Astrocyte (in vitro differentiated cells and primary cell): ENCODE measurements around the gene SLC30A10. TPM values are rescaled to one million over a fixed set of nuclear protein-coding genes. Genes with fewer than 3 reads are reported as not detected.

Source experiments
- DNase-seq: peaks from one replicate; pipeline ENCODE4 v3.0.0-alpha.2; 2010; ENCODE audit warnings: low read depth
- FAIRE-seq: peaks from 2 replicates; lab custom pipeline; 2011; peaks lifted over from hg19 to GRCh38; lab: Jason Lieb, UNC
- H2AFZ ChIP-seq: 2 replicates; pipeline ENCODE4 v1.6.0; 2012; ENCODE audit warnings: low read depth, low read length, inconsistent platforms
- H3K27ac ChIP-seq: 2 replicates; pipeline ENCODE4 v1.5.1; 2011; ENCODE audit warnings: low read depth, low read length, inconsistent platforms
- H3K27me3 ChIP-seq: 2 replicates; pipeline ENCODE4 v1.6.0; 2011; ENCODE audit warnings: low read length, inconsistent platforms; ENCODE audit not compliant: insufficient read depth
- H3K36me3 ChIP-seq: 2 replicates; pipeline ENCODE4 v1.5.1; 2011; ENCODE audit warnings: low read length, inconsistent platforms; ENCODE audit not compliant: insufficient read depth
- H3K4me1 ChIP-seq: 2 replicates; pipeline ENCODE4 v1.5.1; 2011; ENCODE audit warnings: low read length, inconsistent platforms; ENCODE audit not compliant: insufficient read depth
- H3K4me2 ChIP-seq: 2 replicates; pipeline ENCODE4 v1.6.0; 2012; ENCODE audit warnings: low read length, inconsistent platforms
- H3K4me3 ChIP-seq: 2 replicates; pipeline ENCODE4 v1.5.1; 2011; ENCODE audit warnings: low read depth, mild to moderate bottlenecking, low read length, inconsistent platforms; ENCODE audit not compliant: insufficient read depth
- H3K79me2 ChIP-seq: 2 replicates; pipeline ENCODE4 v1.6.0; 2012; ENCODE audit warnings: mild to moderate bottlenecking, low read length, inconsistent platforms; ENCODE audit not compliant: insufficient read depth
- H3K9ac ChIP-seq: 2 replicates; pipeline ENCODE4 v1.6.0; 2012; ENCODE audit warnings: mild to moderate bottlenecking, low read length, inconsistent platforms
- H3K9me3 ChIP-seq: 2 replicates; pipeline ENCODE4 v1.5.1; 2012; ENCODE audit warnings: low read depth, mild to moderate bottlenecking, low read length, inconsistent platforms; ENCODE audit not compliant: insufficient read depth
- H4K20me1 ChIP-seq: 2 replicates; pipeline ENCODE4 v1.6.0; 2012; ENCODE audit warnings: low read length, inconsistent platforms; ENCODE audit not compliant: insufficient read depth
- H3K27ac Mint-ChIP-seq: one replicate; pipeline ENCODE4 v1.8.0; 2021; ENCODE audit warnings: mild to moderate bottlenecking, mixed read lengths; ENCODE audit not compliant: unreplicated experiment
- H3K27me3 Mint-ChIP-seq: one replicate; pipeline ENCODE4 v1.8.0; 2021; ENCODE audit warnings: low read depth, mixed read lengths; ENCODE audit not compliant: unreplicated experiment
- H3K36me3 Mint-ChIP-seq: one replicate; pipeline ENCODE4 v1.8.0; 2021; ENCODE audit warnings: low read depth, mixed read lengths; ENCODE audit not compliant: unreplicated experiment
- H3K4me1 Mint-ChIP-seq: one replicate; pipeline ENCODE4 v1.8.0; 2021; ENCODE audit warnings: low read depth, mixed read lengths; ENCODE audit not compliant: unreplicated experiment
- H3K4me3 Mint-ChIP-seq: one replicate; pipeline ENCODE4 v1.8.0; 2021; ENCODE audit warnings: mild to moderate bottlenecking, moderate library complexity, mixed read lengths; ENCODE audit not compliant: unreplicated experiment
- H3K9me3 Mint-ChIP-seq: one replicate; pipeline ENCODE4 v1.8.0; 2021; ENCODE audit warnings: mild to moderate bottlenecking, mixed read lengths; ENCODE audit not compliant: unreplicated experiment
- EZH2 ChIP-seq: IDR thresholded peaks from 2 replicates; pipeline ENCODE4 v1.6.1; 2012; ENCODE audit warnings: mild to moderate bottlenecking, low read length, inconsistent platforms; ENCODE audit not compliant: insufficient read depth
- total RNA-seq: library from RNA; stranded (reverse); gene quantifications from 2 replicates; pipeline ENCODE4 v1.2.1, GENCODE V29; 2021
- TF ChIP-seq, protein P1 (sequence below): IDR thresholded peaks from 2 replicates; pipeline ENCODE4 v1.5.1; 2011; ENCODE audit warnings: low read depth, mild to moderate bottlenecking, inconsistent platforms, low read length, moderate library complexity; ENCODE audit not compliant: insufficient read depth

SLC30A10 gene
- total RNA-seq, 1 donor from 2014 or later: not detected

- H3K27ac ChIP-seq: no peak overlapping the region
- no peaks in the 10 kb centered on the region for H3K79me2 ChIP-seq
- H3K4me1 Mint-ChIP-seq: peaks cover 4% of the 10 kb centered on the region
- H3K36me3 Mint-ChIP-seq: peaks cover 2% of the 10 kb centered on the region
- no peak overlapping the region for H2AFZ ChIP-seq
- H3K4me3 ChIP-seq: no peak overlapping the region
- H3K36me3 ChIP-seq: no peaks in the 10 kb centered on the region
- peaks cover 6% of the 10 kb centered on the region for H3K27me3 Mint-ChIP-seq
- TF ChIP-seq, protein P1, sequence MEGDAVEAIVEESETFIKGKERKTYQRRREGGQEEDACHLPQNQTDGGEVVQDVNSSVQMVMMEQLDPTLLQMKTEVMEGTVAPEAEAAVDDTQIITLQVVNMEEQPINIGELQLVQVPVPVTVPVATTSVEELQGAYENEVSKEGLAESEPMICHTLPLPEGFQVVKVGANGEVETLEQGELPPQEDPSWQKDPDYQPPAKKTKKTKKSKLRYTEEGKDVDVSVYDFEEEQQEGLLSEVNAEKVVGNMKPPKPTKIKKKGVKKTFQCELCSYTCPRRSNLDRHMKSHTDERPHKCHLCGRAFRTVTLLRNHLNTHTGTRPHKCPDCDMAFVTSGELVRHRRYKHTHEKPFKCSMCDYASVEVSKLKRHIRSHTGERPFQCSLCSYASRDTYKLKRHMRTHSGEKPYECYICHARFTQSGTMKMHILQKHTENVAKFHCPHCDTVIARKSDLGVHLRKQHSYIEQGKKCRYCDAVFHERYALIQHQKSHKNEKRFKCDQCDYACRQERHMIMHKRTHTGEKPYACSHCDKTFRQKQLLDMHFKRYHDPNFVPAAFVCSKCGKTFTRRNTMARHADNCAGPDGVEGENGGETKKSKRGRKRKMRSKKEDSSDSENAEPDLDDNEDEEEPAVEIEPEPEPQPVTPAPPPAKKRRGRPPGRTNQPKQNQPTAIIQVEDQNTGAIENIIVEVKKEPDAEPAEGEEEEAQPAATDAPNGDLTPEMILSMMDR: no peak
- no peak for TF ChIP-seq EZH2
- no peaks in the 10 kb centered on the region for H3K27me3 ChIP-seq
- H3K4me3 Mint-ChIP-seq: no peak overlapping the region
- DNase-seq (no peak), FAIRE-seq (no peak)
- H3K9ac ChIP-seq: no peak overlapping the region
- H3K9me3 ChIP-seq: no peaks in the 10 kb centered on the region
- H3K9me3 Mint-ChIP-seq: no peaks in the 10 kb centered on the region
- no peaks in the 10 kb centered on the region for H4K20me1 ChIP-seq
- H3K4me1 ChIP-seq: no peaks in the 10 kb centered on the region
- no peak overlapping the region for H3K27ac Mint-ChIP-seq
- H3K4me2 ChIP-seq: no peak overlapping the region
Observed at GRCh38 chr1:219917281-219917680, 11.1 kb downstream of the SLC30A10 start.

DNA sequence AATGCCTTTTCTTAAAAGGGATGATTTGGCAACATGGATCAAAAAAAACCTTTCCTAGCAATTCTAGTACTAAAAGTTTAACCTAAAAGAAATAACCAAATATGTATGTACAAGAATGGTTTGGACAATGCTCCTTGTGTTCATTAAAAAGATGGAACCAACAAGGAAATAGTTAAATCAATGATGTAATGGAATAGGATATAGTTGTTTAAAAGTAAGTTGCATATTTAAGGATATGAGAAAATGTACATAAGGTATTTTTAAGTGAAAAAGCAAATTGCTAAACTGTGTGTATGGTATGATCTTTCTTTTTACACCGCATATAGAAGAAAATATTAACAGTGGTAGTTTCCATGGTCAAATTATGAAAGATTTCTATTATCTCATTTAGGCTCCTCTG lies 12.1 kb downstream of the SLC30A10 start:
- Mint-ChIP-seq H3K9me3 (no peaks in the 10 kb centered on the region), H3K27ac (no peak overlapping the region), H3K36me3 (peaks cover 2% of the 10 kb centered on the region), H3K4me3 (no peak overlapping the region), H3K27me3 (peaks cover 4% of the 10 kb centered on the region), H3K4me1 (peaks cover 4% of the 10 kb centered on the region)
- H3K4me2 ChIP-seq: no peak overlapping the region
- no peak overlapping the region for H3K27ac ChIP-seq
- no peak overlapping the region for H3K4me3 ChIP-seq
- H4K20me1 ChIP-seq: no peaks in the 10 kb centered on the region
- no peaks in the 10 kb centered on the region for H3K36me3 ChIP-seq
- TF ChIP-seq, protein P1: no peak
- no peak for TF ChIP-seq EZH2
- no peaks in the 10 kb centered on the region for H3K79me2 ChIP-seq
- H2AFZ ChIP-seq: no peak overlapping the region
- no peak overlapping the region for H3K9ac ChIP-seq
- H3K27me3 ChIP-seq: no peaks in the 10 kb centered on the region
- H3K9me3 ChIP-seq: no peaks in the 10 kb centered on the region
- no peak for FAIRE-seq
- no peak for DNase-seq
- H3K4me1 ChIP-seq: no peaks in the 10 kb centered on the region

DNA sequence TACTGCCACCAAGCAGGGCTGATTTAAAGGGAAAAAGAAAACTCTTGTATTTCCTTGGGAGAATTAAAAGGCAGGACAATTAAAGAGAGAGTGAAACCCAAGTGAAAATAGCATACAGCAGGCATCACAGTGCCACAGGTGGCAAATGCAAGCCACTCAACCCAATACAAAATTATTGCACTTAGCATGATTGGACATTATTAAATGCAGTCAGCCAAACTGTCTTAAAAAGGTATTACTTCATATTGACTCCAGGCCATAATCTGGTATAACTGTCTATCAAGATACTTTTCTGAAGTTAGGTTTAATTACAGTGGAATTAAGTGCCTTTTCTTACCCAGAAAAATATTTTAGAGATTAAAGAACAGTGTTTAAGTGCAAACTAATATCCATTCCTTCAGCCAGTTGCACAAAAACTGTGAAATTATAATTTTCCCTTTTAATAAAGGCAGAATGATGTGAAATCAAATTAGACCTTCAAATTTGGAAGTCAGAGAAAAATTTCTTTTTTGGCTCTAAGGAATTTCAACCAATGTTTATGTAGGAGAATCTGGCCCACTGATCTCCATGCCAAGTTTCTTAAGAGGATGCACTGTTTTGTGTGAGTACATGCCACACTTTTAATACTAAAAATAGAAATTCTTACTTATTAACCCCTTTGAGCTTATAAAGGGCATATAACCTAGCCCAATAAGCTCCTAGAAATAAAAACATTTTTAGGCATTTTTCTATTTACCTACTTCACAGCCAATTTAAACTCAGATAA lies 15.2 kb downstream of the SLC30A10 start:
- H3K4me3 Mint-ChIP-seq: no peak overlapping the region
- no peaks in the 10 kb centered on the region for H3K36me3 ChIP-seq
- H3K9me3 ChIP-seq: no peaks in the 10 kb centered on the region
- H3K27ac Mint-ChIP-seq: no peak overlapping the region
- H3K36me3 Mint-ChIP-seq: peaks cover 2% of the 10 kb centered on the region
- peaks cover 12% of the 10 kb centered on the region for H3K27me3 Mint-ChIP-seq
- H3K4me1 ChIP-seq: no peaks in the 10 kb centered on the region
- no peaks in the 10 kb centered on the region for H3K27me3 ChIP-seq
- H4K20me1 ChIP-seq: no peaks in the 10 kb centered on the region
- H2AFZ ChIP-seq: no peak overlapping the region
- no peak overlapping the region for H3K4me3 ChIP-seq
- no peak overlapping the region for H3K27ac ChIP-seq
- no peak for DNase-seq
- H3K4me2 ChIP-seq: no peak overlapping the region
- TF ChIP-seq, protein P1: no peak
- TF ChIP-seq EZH2: no peak
- no peaks in the 10 kb centered on the region for H3K9me3 Mint-ChIP-seq
- H3K79me2 ChIP-seq: no peaks in the 10 kb centered on the region
- H3K9ac ChIP-seq: no peak overlapping the region
- FAIRE-seq: no peak
- no peaks in the 10 kb centered on the region for H3K4me1 Mint-ChIP-seq
